SK-N-SH (cell line): ENCODE measurements around the gene CISD3. TPM values are rescaled to one million over a fixed set of nuclear protein-coding genes. Genes with fewer than 3 reads are reported as not detected.
"Not testable (repeated sequence)": the region's sequence is repeated elsewhere in the genome, so short reads cannot be mapped to it uniquely, and the experiment has no call there.

Source experiments
- CTCF ChIA-PET: fragments of 300-600, 350-600 bp; formaldehyde crosslinking; extraction: SDS; loops from one replicate; lab custom pipeline; 2021; lab: Yijun Ruan, JAX
- POLR2A ChIA-PET: fragments of 350-600 bp; sonication (Branson Sonifier 250); formaldehyde crosslinking; extraction: SDS; loops from one replicate; lab custom pipeline; 2020; ENCODE audit warnings: antibody characterized with exemption, inconsistent platforms; lab: Yijun Ruan, JAX
- DNase-seq: peaks from one replicate; pipeline ENCODE4 v3.0.0; 2012
- H2AFZ ChIP-seq: fragments of 200-600 bp; sonication (generic); 2 replicates; pipeline ENCODE4 v1.8.1; 2016; ENCODE audit warnings: antibody characterized with exemption, mild to moderate bottlenecking, low read depth
- H3F3A ChIP-seq: fragments of 200-600 bp; sonication (generic); replicated peaks from 2 replicates; pipeline ENCODE3; 2016; ENCODE audit warnings: antibody characterized with exemption, mild to moderate bottlenecking; ENCODE audit not compliant: insufficient read depth
- H3K27ac ChIP-seq, 2 experiments: fragments of 200-500 bp in 1 of 2; fragments of 200-600 bp in 1 of 2; sonication (Bioruptor generic) in 1 of 2; sonication (generic), shearing (Covaris generic) in 1 of 2; 2 replicates each; pipeline versions ENCODE4 v1.5.1 to v1.6.1; 2014 to 2016; ENCODE audit warnings: low read depth in 2 of 2, inconsistent platforms in 1 of 2, low read length in 1 of 2, mild to moderate bottlenecking in 1 of 2, mixed read lengths in 1 of 2
- H3K27me3 ChIP-seq: fragments of 200-600 bp; sonication (generic), shearing (Covaris generic); 2 replicates; pipeline ENCODE4 v1.6.1; 2016; ENCODE audit warnings: mixed run types; ENCODE audit not compliant: insufficient read depth
- H3K36me3 ChIP-seq, 2 experiments: fragments of 200-500 bp in 1 of 2; fragments of 200-600 bp in 1 of 2; sonication (Bioruptor generic) in 1 of 2; sonication (generic) in 1 of 2; replicated peaks in 1 of 2; 2 replicates each; pipeline versions ENCODE3 to v1.5.1; 2014 to 2016; ENCODE audit warnings: low read length in 1 of 2, mild to moderate bottlenecking in 1 of 2; ENCODE audit not compliant: insufficient read depth in 2 of 2, control insufficient read depth in 1 of 2
- H3K4me1 ChIP-seq, 2 experiments: fragments of 200-500 bp in 1 of 2; fragments of 200-600 bp in 1 of 2; sonication (Bioruptor generic) in 1 of 2; sonication (generic), shearing (Covaris generic) in 1 of 2; 2 replicates each; pipeline versions ENCODE4 v1.5.1 to v1.6.1; 2014 to 2016; ENCODE audit warnings: low read depth in 1 of 2, low read length in 1 of 2, mixed run types in 1 of 2; ENCODE audit not compliant: insufficient read depth in 2 of 2, control insufficient read depth in 1 of 2
- H3K4me2 ChIP-seq: fragments of 200-600 bp; sonication (generic), shearing (Covaris generic); 2 replicates; pipeline ENCODE4 v1.6.1; 2017; ENCODE audit warnings: mixed run types
- H3K4me3 ChIP-seq, 2 experiments: fragments of 200-500 bp in 1 of 2; fragments of 200-600 bp in 1 of 2; sonication (Bioruptor generic) in 1 of 2; sonication (generic), shearing (Covaris generic) in 1 of 2; 2 replicates each; pipeline versions ENCODE4 v1.5.1 to v1.8.1; 2014 to 2016; ENCODE audit warnings: low read depth in 2 of 2, inconsistent platforms in 1 of 2, low read length in 1 of 2, mild to moderate bottlenecking in 1 of 2, mixed read lengths in 1 of 2, moderate library complexity in 1 of 2
- H3K79me2 ChIP-seq: fragments of 200-600 bp; sonication (generic); 2 replicates; pipeline ENCODE4 v1.8.1; 2017; ENCODE audit warnings: mild to moderate bottlenecking; ENCODE audit not compliant: insufficient read depth
- H3K9ac ChIP-seq: fragments of 200-600 bp; sonication (generic); 2 replicates; pipeline ENCODE4 v1.6.1; 2017; ENCODE audit warnings: mixed run types
- H3K9me2 ChIP-seq: fragments of 200-600 bp; sonication (generic); 2 replicates; pipeline ENCODE4 v1.6.1; 2017; ENCODE audit warnings: mixed run types
- H3K9me3 ChIP-seq: fragments of 200-600 bp; sonication (generic); 2 replicates; pipeline ENCODE4 v1.6.1; 2017; ENCODE audit warnings: mixed run types, mild to moderate bottlenecking, moderate library complexity
- H4K20me1 ChIP-seq: fragments of 200-600 bp; sonication (generic); 2 replicates; pipeline ENCODE4 v1.6.1; 2017; ENCODE audit warnings: mild to moderate bottlenecking, mixed run types; ENCODE audit not compliant: insufficient read depth
- ELF1 ChIP-seq: IDR thresholded peaks from 2 replicates; pipeline ENCODE4 v1.4.0; 2012
- EZH2phosphoT487 ChIP-seq: fragments of 200-600 bp; sonication (generic); IDR thresholded peaks from 2 replicates; pipeline ENCODE4 v1.6.1; 2017; ENCODE audit warnings: low read depth, mixed run types, mild to moderate bottlenecking, antibody characterized with exemption, moderate library complexity, borderline replicate concordance
- FOXJ3 ChIP-seq: sonication (generic); formaldehyde crosslinking; IDR thresholded peaks from 2 replicates; pipeline ENCODE4 v1.5.1; 2020; ENCODE audit warnings: mild to moderate bottlenecking, missing genetic modification reagents
- GABPA ChIP-seq: IDR thresholded peaks from 2 replicates; pipeline ENCODE4 v1.4.0; 2012; ENCODE audit warnings: low read depth, mild to moderate bottlenecking
- GATA2 ChIP-seq: sonication (generic); formaldehyde crosslinking; IDR thresholded peaks from 2 replicates; pipeline ENCODE4 v1.5.0; 2020; ENCODE audit warnings: mild to moderate bottlenecking, missing genetic modification reagents
- JUND ChIP-seq: IDR thresholded peaks from 2 replicates; pipeline ENCODE4 v1.4.0; 2012
- MEF2A ChIP-seq: IDR thresholded peaks from 2 replicates; pipeline ENCODE4 v1.4.0; 2012; ENCODE audit warnings: low read depth, borderline replicate concordance
- MXI1 ChIP-seq: IDR thresholded peaks from 2 replicates; pipeline ENCODE4 v1.6.1; 2012; ENCODE audit warnings: mild to moderate bottlenecking, low read depth, low read length, improper control_type of control experiment
- NFIC ChIP-seq: IDR thresholded peaks from 2 replicates; pipeline ENCODE4 v1.4.0; 2012; ENCODE audit warnings: borderline replicate concordance
- NRF1 ChIP-seq: IDR thresholded peaks from 2 replicates; pipeline ENCODE4 v1.6.1; 2012; ENCODE audit warnings: low read depth, mild to moderate bottlenecking, low read length
- RAD21 ChIP-seq: IDR thresholded peaks from 2 replicates; pipeline ENCODE4 v1.6.1; 2012; ENCODE audit warnings: mild to moderate bottlenecking, low read length
- RCOR1 ChIP-seq: fragments of 150-350 bp; IDR thresholded peaks from 2 replicates; pipeline ENCODE4 v1.6.1; 2017; ENCODE audit warnings: antibody characterized with exemption, low read length
- RFX5 ChIP-seq: IDR thresholded peaks from 2 replicates; pipeline ENCODE4 v1.6.1; 2012; ENCODE audit warnings: mild to moderate bottlenecking, improper control_type of control experiment, low read length
- RXRA ChIP-seq: IDR thresholded peaks from 2 replicates; pipeline ENCODE4 v1.4.0; 2012; ENCODE audit warnings: low read depth, mild to moderate bottlenecking, borderline replicate concordance
- TAF1 ChIP-seq: IDR thresholded peaks from 2 replicates; pipeline ENCODE4 v1.6.1; 2012; ENCODE audit warnings: low read depth, mild to moderate bottlenecking, low read length, moderate library complexity, borderline replicate concordance
- TCF12 ChIP-seq: IDR thresholded peaks from 2 replicates; pipeline ENCODE4 v1.4.0; 2012
- WGBS: methylation state at CpG from one replicate; pipeline ENCODE4 v1.1.6; 2017; ENCODE audit warnings: low lambda C conversion rate; 5-methylcytosine and 5-hydroxymethylcytosine counted together
- polyA plus RNA-seq, 3 experiments: library from polyadenylated mRNA; depleted of rRNA; stranded (reverse); fragments of >200 nt; gene quantifications; 2 replicates each; pipeline ENCODE4 v1.2.3, GENCODE V29; 2012
- TF ChIP-seq, protein P1 (sequence below): IDR thresholded peaks from 2 replicates; pipeline ENCODE4 v1.4.0; 2012; ENCODE audit warnings: low read depth, borderline replicate concordance
- TF ChIP-seq, protein P2 (sequence below): fragments of 150-350 bp; IDR thresholded peaks from 2 replicates; pipeline ENCODE4 v1.6.1; 2016; ENCODE audit warnings: mild to moderate bottlenecking, low read depth, low read length
- TF ChIP-seq, protein P3 (sequence below): IDR thresholded peaks from 2 replicates; pipeline ENCODE4 v1.4.0; 2012; ENCODE audit warnings: low read depth, borderline replicate concordance

CISD3 gene
- polyA plus RNA-seq, 1 of the 3 experiments (the other 2 are of a cell fraction): 16.5 TPM

GRCh38 chr17:38726145-38726544 is 4.0 kb upstream of the CISD3 start:
- POLR2A ChIA-PET, H3K79me2 ChIP-seq, H3K9ac ChIP-seq, H4K20me1 ChIP-seq, H3K27me3 ChIP-seq, H3K9me3 ChIP-seq, DNase-seq, H3K4me2 ChIP-seq, H2AFZ ChIP-seq, H3K4me3 ChIP-seq, H3K27ac ChIP-seq, H3K9me2 ChIP-seq: not testable (repeated sequence)
- peaks cover 22% of the 10 kb centered on the region for H3F3A ChIP-seq
- H3K4me1 ChIP-seq: peaks cover 8 to 50% of the 10 kb centered on the region in 2 experiments; a peak in 1 of 4 replicates
- 86% methylated on average over 3 of the region's 8 CpGs for WGBS
- CTCF ChIA-PET: interaction anchor here (3.4 to 5.4 kb wide), 2 partner anchors 8 to 49 kb away, joined by 18 to 36 read pairs; no protein-coding TSS in a partner anchor
- peaks cover 7 to 16% of the 10 kb centered on the region in 2 experiments for H3K36me3 ChIP-seq

DNA sequence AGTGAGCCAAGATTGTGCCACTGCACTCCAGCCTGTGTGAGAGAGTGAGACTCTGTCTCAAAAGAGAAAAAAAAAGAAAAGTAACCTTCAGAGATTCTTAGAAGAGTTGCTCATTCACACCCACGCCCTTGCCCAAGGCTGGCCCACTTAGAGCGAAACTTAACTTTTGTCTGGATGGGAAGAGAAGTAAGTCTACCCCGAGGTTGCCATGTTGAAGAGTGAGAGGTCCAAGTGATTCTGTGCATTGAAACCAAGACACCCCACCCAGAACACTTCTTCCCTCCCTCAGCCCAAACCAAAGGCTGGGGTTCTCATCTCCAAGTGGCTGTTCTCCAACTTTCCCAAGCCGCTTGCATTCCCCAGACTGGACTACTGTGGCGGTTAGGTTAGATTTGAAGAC is 2.4 kb upstream of the CISD3 start:
- H3K9me3 ChIP-seq: no peaks in the 10 kb centered on the region
- H3K79me2 ChIP-seq: peaks cover 20% of the 10 kb centered on the region; the same call in 1 of the 2 replicates
- H3F3A ChIP-seq: peaks cover 33% of the 10 kb centered on the region
- no peak overlapping the region for H3K9ac ChIP-seq
- H3K4me3 ChIP-seq: no peak overlapping the region
- no peak overlapping the region for H2AFZ ChIP-seq
- ChIA-PET POLR2A (interaction anchor here (1.6 kb wide), 1 partner anchor 22 kb away, joined by 5 read pairs; the partner anchor contains the start of gene MLLT6), CTCF (interaction anchor here (0.9 to 3.4 kb wide), 4 partner anchors 11 to 74 kb away, joined by 3 to 18 read pairs (median 3); no protein-coding TSS in a partner anchor)
- TF ChIP-seq NFIC (no peak), ELF1 (no peak), RFX5 (no peak), RXRA (no peak), FOXJ3 (CRISPR knock-in tag) (no peak), GABPA (no peak), MXI1 (no peak), EZH2phosphoT487 (no peak), TCF12 (no peak), GATA2 (CRISPR knock-in tag) (no peak), TAF1 (no peak), NRF1 (no peak), RAD21 (no peak), RCOR1 (no peak), MEF2A (no peak), JUND (no peak)
- TF ChIP-seq, protein P1, sequence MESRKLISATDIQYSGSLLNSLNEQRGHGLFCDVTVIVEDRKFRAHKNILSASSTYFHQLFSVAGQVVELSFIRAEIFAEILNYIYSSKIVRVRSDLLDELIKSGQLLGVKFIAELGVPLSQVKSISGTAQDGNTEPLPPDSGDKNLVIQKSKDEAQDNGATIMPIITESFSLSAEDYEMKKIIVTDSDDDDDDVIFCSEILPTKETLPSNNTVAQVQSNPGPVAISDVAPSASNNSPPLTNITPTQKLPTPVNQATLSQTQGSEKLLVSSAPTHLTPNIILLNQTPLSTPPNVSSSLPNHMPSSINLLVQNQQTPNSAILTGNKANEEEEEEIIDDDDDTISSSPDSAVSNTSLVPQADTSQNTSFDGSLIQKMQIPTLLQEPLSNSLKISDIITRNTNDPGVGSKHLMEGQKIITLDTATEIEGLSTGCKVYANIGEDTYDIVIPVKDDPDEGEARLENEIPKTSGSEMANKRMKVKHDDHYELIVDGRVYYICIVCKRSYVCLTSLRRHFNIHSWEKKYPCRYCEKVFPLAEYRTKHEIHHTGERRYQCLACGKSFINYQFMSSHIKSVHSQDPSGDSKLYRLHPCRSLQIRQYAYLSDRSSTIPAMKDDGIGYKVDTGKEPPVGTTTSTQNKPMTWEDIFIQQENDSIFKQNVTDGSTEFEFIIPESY: no peak
- TF ChIP-seq, protein P2, sequence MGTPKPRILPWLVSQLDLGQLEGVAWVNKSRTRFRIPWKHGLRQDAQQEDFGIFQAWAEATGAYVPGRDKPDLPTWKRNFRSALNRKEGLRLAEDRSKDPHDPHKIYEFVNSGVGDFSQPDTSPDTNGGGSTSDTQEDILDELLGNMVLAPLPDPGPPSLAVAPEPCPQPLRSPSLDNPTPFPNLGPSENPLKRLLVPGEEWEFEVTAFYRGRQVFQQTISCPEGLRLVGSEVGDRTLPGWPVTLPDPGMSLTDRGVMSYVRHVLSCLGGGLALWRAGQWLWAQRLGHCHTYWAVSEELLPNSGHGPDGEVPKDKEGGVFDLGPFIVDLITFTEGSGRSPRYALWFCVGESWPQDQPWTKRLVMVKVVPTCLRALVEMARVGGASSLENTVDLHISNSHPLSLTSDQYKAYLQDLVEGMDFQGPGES: no peak
- TF ChIP-seq, protein P3, sequence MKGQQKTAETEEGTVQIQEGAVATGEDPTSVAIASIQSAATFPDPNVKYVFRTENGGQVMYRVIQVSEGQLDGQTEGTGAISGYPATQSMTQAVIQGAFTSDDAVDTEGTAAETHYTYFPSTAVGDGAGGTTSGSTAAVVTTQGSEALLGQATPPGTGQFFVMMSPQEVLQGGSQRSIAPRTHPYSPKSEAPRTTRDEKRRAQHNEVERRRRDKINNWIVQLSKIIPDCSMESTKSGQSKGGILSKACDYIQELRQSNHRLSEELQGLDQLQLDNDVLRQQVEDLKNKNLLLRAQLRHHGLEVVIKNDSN: no peak
- H3K9me2 ChIP-seq: no peaks in the 10 kb centered on the region
- H3K4me1 ChIP-seq: peaks cover 12 to 61% of the 10 kb centered on the region in 2 experiments; a peak in 1 of 4 replicates
- WGBS: 96% methylated on average over 5 of the region's 5 CpGs
- H3K27me3 ChIP-seq: no peaks in the 10 kb centered on the region
- peaks cover 5% of the 10 kb centered on the region; the same call in 1 of the 2 replicates for H4K20me1 ChIP-seq
- H3K4me2 ChIP-seq: no peak overlapping the region
- peaks cover 4 to 6% of the 10 kb centered on the region in 2 experiments for H3K36me3 ChIP-seq
- H3K27ac ChIP-seq: no peak overlapping the region
- no peak for DNase-seq
